ENCODE results near the gene FUT8.
"Not testable (repeated sequence)": the region's sequence is repeated elsewhere in the genome, so short reads cannot be mapped to it uniquely, and the experiment has no call there.

Gene FUT8

DNA sequence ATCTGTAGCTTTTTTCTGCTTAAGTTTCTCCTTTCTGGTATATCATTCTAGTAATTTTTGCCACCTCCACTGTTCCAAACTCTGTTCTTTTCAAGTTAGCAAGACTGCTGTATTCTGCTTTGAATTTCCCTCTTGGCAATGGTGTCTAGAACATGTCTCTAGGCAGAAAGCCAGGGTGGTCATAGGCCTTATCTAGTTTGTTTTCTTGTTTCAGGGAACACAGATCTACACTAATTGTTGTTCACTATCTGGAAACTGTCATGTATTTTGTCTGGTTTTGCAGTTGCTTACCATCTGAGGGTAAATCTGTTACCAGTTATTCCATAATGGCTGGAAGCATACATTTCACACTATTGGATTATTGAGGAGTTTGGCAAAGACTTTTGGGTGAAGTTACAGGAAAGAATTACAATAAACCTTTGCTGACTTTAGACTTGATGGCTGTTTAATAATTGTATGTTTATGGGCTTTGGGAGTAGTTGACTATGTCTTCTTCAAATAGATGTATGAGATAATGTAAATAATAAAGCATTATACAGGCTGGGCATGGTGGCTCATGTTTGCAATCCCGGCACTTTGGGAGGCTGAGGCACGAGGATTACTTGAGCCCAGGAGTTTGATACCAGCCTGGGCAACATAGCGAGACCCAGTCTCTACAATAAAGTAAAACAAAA lies 41.4 kb downstream of the FUT8 start:
- no peak for DNase-seq (ENCODE audit: low read depth)

DNA sequence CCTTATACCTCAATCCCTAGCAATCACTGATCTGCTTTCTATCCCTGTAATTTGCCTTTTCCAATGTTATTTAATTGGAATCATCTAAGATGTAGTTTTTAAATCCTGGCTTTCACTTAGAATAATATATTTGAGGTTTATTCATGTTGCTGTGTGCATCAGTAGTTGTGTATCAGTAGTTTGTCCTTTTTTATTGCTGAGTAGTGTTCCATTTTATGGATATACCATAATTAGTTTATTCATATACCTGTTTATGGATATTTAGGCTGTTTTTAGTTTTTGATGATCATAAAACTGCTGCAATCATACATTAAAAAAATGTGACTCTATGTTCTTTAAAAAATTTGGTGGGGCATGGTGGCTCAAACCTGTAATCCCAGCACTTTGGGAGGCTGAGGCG lies 43.7 kb downstream of the FUT8 start:
- no peak for DNase-seq (ENCODE audit: low read depth)

DNA sequence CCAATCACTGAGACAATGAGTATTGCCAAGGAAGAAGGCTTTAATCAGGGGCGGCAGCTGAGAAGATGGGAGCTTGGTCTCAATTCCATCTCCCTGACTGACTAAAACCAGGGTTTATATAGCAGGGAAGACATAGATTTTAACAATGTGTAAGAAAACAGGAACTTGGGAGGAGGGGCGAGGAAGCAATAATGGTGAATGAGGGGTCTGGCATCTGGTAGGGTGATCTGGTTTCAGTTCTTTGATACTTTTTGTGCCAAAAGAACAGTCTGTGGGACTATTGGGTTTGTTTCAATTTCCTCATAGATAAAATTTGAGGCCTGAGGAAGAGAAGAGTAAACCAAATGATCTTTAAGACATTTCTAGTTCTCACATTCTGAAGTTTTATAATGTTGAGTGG lies 49.2 kb downstream of the FUT8 start:
- DNase-seq (ENCODE audit: low read depth): no peak

DNA sequence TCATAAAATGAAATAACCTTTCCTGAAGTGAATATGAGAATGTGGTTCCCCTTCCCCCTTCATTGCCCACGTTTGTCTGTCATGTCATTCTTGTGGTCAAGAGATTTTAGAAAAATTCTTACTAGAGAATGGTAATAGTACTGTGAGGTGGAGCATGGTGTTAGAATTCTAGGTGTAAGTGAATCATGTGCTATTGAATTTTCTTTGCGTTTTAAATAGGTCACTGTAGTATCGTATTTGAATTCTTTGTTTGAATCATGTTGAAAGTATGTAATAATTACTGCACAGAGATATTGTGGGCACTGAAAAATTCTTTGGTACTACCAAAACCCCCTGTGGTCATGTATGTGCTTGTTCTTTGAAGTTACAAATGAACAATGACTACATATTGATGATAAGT lies 49.9 kb downstream of the FUT8 start:
- DNase-seq (ENCODE audit: low read depth): no peak

DNA sequence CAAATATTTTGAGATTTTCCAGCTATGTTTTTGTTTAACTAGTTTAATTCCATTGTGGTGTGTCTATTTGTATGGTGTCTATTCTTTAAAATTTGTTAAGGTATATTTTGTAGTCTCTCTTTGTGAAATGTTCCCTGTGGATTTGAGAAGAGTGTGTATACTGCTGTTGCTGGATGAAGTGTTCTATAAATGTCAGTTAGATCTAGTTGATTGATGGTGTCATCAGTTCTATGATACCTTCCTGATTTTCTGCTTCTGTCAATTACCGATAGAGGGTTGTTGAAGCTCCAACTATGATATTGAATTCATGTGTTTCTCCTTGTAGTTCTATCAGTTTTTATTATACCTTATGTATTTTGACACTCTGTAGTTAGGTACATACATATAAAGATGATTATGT lies 53.1 kb downstream of the FUT8 start:
- DNase-seq (ENCODE audit: low read depth): no peak

DNA sequence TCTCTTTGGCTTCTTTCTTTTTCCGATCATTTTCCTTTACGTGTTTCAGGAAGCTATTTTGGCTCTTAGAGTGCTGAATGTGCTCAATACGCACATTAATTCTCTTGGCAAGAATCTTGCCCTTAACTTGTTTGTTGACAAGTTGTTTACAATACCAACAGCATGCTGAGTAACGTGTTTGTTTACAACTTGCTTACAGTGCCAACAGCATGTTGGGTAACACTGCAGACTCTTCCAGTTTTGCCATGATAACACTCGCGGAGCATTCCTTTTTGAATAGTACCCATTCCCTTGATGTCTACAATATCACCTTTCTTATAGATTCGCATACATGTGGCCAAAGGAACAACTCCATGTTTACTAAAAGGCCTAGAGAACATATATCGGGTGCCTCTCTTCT lies 55.4 kb downstream of the FUT8 start:
- not testable (repeated sequence) for DNase-seq (ENCODE audit: low read depth)

DNA sequence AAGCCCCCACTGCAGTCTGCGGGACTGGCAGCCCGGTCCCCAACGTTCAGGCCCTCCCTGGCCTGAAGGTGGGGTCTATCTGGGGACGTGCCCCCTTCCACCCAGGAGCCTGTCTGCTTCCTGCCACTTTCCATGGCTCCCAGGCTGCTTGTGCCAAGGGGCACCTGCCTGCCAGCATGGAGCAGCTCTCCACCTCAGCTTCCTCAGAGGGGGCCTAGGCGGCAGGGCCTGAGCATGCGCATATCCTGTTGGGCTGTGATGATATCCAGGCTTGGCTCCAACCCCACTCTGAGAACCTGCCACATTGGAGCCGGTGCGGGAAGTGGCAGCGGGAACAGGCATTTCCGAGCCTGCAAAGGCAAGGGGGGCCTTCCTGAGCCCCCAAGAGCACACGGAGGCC lies 57.4 kb downstream of the FUT8 start:
- DNase-seq (ENCODE audit: low read depth): no peak

DNA sequence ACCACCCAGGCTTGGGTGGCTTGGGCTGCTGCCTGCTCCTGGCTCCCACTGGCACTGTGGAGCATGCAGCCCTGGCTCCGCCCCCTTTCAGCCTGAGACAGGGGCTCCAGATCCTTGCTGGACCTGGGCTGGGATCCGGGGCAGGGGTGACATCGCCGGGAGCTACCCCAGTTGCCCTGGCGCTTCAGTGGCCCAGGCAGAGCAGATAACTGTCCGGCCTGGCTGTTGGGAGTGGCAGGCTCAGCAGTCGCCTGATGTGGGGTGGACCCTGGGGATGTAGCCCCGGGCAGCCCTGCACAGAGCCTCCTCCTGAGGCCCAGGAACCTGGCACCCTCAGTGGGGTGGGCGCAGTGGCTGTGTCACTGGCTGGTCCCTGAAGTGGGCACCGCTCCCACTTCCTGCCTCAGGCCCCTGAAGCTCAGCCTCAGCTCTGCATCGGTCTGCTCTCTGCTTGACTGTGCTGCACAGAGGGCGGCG lies 57.9 kb downstream of the FUT8 start:
- DNase-seq (ENCODE audit: low read depth): no peak

DNA sequence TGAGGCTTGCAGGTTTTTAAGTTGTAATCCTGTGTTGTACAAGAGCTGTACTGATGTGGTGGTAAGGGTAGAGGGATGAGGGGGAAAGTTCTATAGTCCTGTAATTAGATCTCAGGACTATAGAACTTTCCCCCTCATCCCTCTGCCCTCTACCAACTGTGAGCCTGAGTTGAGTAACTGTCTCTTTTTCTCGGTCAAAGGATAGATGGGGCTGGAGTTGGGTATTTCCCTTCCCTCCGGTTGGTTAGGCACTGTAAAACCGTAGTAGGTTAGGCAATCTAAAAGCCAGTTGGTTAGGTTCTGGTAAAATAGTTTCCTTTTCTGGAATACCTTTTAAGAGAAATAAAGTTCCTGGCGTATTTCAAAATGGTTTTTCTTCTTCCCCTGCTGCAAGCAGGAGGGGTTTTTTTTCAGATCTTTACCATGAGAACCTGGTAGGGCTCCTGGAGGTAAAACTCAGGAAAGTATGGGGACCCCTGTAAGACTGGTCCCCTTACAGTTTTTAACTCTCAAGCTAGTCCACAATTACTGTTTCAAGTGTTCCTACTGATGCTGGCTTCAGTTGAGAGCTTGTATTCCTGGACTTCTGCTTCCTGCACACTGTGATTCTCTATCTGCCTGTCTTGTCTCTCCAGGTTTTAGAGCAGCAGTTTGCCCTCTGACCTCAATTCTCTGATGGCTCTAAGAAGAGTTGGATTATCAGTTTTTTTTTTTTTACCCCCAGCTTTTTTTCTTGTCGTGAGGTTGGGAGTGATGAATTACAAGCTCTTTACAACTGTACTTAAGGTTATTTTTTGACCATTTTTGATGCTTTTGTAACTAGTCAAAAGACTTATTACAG lies 58.7 kb downstream of the FUT8 start:
- DNase-seq (ENCODE audit: low read depth): no peak

DNA sequence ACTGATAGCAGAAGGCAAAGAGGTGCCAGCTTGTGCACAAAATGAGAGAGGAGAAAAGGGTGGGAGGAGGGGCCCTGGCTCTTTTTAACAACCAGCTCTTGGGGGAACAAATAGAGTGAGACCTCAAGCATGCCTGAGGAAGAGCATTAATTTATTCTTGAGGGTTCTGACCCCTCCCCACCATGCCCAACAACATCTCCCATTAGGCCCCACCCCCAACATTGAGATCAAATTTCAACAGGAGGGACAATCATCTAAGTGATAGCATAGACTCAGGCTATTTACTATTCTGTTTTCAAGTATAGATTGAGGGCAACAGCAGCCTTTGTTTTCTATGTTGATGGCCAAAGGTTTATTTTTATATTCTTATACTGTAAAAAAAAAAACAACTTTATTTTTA lies 59.7 kb downstream of the FUT8 start:
- DNase-seq (ENCODE audit: low read depth): no peak

DNA sequence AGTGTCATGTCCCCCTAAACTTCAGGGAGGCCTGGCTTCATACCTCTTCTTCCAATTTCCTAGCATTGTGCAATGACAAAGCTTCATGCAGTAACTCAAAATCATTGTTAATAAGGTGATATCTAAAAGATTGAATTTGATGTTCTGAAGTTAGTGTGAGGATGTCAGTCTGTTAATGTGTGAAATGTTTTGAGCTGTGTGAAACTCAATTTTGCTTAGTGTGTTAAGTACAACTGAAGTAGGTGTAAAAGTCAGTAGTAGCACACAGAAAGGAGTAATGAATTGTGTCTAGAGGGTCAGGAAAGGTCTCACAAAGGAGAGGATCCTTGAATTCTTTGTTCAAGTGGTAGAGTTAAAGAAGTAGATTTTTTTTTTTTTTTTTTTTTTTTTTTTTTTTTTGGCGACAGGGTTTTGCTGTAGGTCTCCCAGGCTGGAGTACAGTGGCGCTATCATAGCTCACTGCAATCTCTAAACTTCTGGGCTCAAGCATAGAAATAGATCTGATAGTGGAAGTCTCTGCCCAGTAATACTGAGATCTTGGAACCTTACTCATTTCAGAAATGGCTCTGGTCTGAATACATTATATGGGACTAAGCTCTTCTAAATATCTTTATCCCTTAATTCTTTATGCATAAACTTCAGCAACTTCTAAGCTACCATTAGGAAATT lies 63.9 kb downstream of the FUT8 start:
- DNase-seq (ENCODE audit: low read depth): no peak

DNA sequence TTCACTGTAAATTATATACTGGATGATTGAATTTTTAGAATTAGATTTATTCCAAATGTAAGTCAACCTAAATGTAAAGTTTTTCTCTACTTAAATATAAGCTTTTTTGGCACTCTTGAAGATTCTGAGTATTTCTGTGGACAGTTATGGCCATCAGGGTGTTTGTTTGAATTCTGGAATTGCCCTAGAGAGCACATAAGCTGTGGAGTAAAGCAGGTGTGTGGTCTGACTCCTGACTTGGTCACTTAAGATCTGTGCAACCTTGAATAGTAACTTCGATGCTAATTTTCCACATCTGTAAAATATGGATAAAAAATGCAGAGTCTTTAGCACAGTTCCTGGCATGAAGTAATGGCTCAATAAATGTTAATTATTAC lies 64.4 kb downstream of the FUT8 start:
- no peak for DNase-seq (ENCODE audit: low read depth)

DNA sequence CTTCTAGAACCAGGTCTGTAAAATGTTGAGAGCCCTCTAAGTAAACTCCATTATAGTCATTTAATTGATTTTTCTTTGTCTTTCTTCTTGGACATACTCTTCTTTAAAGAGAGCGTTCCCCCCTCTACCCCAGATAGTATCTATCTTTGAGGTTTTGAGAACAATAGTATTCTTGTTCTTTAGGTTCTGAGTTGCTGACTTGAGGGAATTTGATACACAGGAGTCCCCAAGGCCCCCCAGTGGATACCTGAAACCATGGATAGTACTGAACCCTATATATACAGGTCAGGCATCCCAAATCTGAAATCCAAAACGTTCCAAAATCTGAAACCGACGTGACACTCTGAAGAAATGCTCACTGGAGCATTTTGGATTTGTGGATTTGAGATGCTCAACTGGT lies 65.5 kb downstream of the FUT8 start:
- no peak for DNase-seq (ENCODE audit: low read depth)

DNA sequence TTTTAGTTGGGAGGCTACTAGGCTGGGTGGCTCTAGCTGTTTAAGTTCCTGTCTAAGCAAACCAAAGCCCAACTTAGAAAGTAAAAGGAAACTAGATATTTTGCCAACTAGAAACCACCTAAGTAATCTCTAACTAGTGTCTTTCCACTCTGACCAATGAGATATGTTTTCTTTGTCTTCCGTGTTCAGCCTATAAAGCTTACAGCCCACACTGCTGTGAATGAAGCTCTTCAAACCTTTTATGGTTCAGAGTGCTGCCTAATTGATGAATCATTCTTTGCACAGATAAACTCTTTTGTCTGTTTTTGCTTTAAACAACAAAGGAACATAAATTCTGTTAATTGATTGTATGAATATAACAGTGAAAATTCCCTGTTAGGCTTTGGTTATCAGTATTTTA lies 66.1 kb downstream of the FUT8 start:
- no peak for DNase-seq (ENCODE audit: low read depth)

DNA sequence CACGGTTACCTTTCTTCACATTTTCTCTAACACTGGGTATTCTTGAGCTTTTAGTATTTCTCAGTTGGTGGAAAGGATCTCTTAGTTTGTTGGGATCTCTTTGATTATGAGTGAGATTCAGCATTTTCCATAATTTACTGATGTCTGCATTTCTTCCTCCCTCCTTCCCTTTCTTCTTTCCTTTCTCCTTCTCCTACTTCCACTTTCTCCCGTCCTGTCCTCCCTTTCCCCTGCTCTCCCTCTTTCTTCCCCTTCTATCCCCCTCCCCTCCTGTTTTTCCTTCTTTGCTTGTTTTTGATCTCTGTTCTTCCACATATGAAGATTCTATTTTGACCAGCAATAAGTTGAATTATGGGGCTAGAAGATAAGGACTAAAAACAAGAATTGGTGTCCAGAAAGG lies 66.9 kb downstream of the FUT8 start:
- no peak for DNase-seq (ENCODE audit: low read depth)

DNA sequence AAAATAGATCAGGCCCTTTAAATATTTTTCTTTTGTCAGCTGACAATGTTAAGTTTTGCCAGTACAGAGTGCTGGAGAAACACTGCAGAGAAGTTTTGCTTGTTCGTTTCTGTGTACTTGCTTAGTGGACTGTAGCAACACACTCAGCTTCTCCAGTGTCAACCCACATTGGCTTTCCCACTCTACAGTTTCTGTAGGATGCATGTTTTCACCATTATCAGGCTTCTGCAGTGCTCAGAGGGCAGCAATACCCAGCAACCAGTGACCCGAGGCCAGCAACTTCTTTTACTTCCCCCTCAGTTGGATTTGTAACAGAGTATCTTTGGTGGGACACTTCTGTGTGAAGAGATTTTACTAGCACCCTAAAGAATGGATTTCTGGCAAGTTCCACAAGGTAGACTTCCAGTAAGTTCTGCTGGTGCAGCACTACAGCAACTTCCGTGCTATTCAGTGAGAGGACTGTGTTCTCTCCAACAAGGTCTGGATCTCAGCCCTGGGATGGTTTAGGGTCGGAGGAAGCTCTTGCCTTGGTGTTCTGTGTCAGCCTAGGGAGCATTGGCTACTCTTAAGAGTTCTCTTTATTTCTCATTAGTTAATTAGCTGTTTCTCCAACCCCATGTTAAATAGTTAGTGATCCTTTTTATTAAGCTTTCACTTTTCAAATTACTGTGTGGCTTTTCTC lies 70.4 kb downstream of the FUT8 start:
- no peak for DNase-seq (ENCODE audit: low read depth)

DNA sequence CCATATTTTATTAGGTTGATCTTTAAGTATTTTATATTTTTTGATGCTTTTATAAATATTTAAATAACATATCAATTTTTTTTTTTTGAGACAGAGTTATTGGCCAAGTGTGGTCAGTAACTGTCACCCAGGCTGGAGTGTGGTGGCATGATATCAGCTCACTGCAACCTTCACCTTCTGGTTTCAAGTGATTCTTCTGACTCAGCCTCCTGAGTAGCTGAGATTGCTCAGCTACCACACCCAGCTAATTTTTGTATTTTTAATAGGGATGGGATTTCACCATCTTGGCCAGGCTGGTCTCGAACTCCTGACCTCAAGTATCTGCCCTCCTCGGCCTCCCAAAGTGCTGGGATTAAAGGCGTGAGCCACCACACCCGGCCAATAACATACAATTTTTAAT lies 71.1 kb downstream of the FUT8 start:
- no peak for DNase-seq (ENCODE audit: low read depth)

DNA sequence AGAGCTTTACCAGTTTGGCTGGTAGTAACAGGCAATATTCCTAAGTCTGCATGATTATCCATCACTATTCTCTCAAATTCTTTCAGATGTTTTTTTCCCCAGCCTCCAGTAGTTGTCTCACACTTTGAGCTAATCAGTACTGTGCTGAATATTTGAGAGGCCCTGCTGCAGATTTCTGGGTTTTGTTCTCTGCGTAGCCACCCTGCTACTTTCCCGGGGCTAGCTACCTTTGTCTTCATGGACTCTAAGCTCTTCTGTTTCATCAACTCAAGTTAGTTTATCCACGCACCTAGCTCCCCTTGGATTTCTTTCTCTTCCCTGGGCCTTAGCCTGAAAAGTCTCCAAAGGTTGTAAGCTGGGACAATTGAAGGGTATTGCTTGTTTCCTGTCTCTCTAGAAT lies 73.0 kb downstream of the FUT8 start:
- DNase-seq (ENCODE audit: low read depth): no peak

DNA sequence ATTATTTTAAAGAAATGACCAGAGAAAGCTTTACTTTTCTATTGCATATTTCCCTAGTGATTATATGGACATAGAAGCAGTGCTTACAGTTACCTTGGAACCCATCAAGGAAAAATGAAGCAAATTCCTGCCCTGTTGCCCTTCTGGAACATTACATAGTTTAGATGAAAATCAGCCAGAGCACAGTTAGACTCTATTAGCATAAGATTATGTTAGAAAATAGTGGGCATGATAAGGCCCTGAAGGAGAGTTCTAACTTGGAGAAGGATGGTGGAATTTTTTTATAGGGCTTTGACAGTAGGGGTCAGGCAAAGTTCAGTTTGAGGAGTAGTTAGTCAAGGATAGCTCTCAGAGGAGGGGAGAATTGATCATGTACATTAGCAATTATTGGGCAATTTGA lies 74.3 kb downstream of the FUT8 start:
- no peak for DNase-seq (ENCODE audit: low read depth)

DNA sequence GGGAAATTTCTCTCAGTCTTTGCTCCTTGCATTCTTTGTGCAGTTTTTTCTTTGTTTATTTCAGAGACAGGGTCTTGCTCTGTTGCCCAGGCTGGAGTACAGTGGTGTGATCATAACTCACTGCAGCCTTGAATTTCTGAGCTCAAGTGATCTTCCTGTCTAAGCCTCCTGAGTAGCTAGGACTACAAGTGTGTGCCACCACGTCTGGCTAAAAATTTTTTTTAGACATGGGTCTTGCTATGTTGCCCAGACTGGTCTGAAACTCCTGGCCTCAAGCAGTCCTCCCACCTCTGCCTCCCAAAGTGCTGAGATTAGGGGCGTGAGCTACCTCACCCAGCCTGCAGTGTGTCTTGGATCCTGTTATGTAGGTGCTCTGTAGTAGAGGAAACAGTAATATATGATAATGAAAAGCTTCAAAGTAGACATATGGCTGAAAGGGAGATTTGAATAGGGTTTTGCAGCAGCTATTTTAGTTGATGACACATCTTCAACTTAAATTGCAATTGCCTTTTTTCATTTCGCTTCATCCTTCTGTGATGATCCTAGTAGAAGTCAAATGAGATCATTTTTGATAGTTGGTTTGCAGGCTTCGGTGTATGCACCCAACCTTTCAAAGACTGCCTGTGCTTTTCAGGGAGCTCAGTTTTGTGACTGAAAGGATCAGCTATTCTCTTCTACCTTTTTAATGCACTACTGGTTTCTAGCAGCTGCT lies 75.4 kb downstream of the FUT8 start:
- no peak for DNase-seq (ENCODE audit: low read depth)

DNA sequence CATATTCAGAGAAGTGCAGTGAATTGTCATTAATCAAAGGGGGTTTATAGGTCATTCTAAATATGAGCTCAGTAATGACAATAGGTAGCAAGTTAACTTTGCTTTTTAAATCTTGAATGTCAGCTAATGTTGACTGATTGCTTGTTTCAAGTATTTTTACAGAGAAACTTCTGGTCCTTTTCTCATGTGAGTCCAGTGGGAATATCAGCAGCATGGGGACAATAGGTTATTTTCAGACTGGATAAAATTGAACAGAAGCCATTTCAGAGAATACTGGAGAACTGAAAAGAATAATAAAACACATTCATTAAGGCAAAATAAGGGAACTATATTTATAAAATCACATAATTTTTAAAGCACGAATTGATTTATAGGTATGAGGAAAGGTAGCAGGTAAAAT lies 78.7 kb downstream of the FUT8 start:
- no peak for DNase-seq (ENCODE audit: low read depth)

DNA sequence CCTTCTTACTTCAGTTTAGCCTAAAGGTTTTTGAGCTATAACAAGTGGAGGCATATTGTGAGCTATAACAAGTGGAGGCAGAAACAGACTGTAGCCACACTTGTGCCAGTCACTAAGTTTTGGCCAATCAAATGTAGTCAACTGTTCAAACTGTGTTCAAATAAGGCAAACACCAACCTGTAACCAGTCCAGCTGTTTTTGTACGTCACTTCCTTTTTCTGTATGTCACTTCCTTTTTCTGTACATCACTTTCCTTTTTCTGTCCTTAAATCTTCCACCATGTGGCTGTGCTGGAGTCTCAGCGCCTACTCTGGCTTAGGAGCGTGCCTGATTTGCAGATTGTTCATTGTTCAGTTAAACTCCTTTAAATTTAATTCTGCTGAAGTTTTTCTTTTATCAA lies 79.7 kb downstream of the FUT8 start:
- DNase-seq (ENCODE audit: low read depth): no peak
